Tibial artery (tissue), 4 donors: Measurements from ENCODE around the gene COG1.
A peak's percentile ranks its signal among the peaks of the same experiment; 100 is the strongest.

Source experiments
- DNase-seq, 2 donors: peaks; one replicate each; pipeline ENCODE4 v3.0.0-alpha.2; 2019
- H3K27ac ChIP-seq, 2 donors: fragments of 200-600 bp; sonication (generic) in 1 of 2; 1 replicate in 1 of 2; 2 replicates in 1 of 2; pipeline ENCODE4 v1.5.1; 2018 to 2019; ENCODE audit warnings: mild to moderate bottlenecking in 1 of 2
- H3K27me3 ChIP-seq, 2 donors: fragments of 200-600 bp; sonication (generic) in 1 of 2; one replicate each; pipeline versions ENCODE4 v1.5.1 to v1.6.0; 2016 to 2019
- H3K36me3 ChIP-seq, 3 donors: fragments of 200-600 bp; sonication (generic) in 2 of 3; one replicate each; pipeline ENCODE4 v1.5.1; 2016 to 2019; ENCODE audit warnings: mild to moderate bottlenecking in 2 of 3
- H3K4me1 ChIP-seq, 4 donors: fragments of 200-600 bp; sonication (generic) in 2 of 4; 1 replicate in 3 of 4; 2 replicates in 1 of 4; pipeline ENCODE4 v1.5.1; 2016 to 2019
- H3K4me3 ChIP-seq, 2 donors: fragments of 200-600 bp; sonication (generic) in 1 of 2; 1 replicate in 1 of 2; 2 replicates in 1 of 2; pipeline ENCODE4 v1.5.1; 2018 to 2019; ENCODE audit warnings: mild to moderate bottlenecking in 2 of 2
- H3K9me3 ChIP-seq, 3 donors: fragments of 200-600 bp; sonication (generic) in 1 of 3; one replicate each; pipeline ENCODE4 v1.5.1; 2016 to 2019
- CTCF ChIP-seq, 2 experiments: fragments of 200-600 bp in 1 of 2; fragments of 450-650 bp in 1 of 2; IDR thresholded peaks; one replicate each; pipeline ENCODE4 v1.5.1; 2017 to 2019; ENCODE audit warnings: antibody characterized with exemption in 2 of 2, mild to moderate bottlenecking in 1 of 2, moderate library complexity in 1 of 2
- intact Hi-C: fragments of 100-400 bp; cut with DNase I; formaldehyde crosslinking; loops from one replicate; pipeline ENCODE4 v1.15.0; 2023; ENCODE audit warnings: low total_unique reads

The COG1 gene

GRCh38 chr17:73168667-73169066 lies 24.2 kb upstream of the COG1 start:
- no peak for DNase-seq
- Histone ChIP-seq H3K27me3 (peaks cover 0 to 41% of the 10 kb centered on the region in 2 donors), H3K9me3 (no peaks in the 10 kb centered on the region), H3K4me1 (peaks cover 0 to 30% (median 24%) of the 10 kb centered on the region in 4 donors), H3K4me3 (no peak overlapping the region), H3K36me3 (no peaks in the 10 kb centered on the region), H3K27ac (no peak overlapping the region)
- intact Hi-C loops: no loop called here
- TF ChIP-seq CTCF (IDR thresholded peaks at IDR 0.05): no peak

- H3K27ac ChIP-seq: no peak overlapping the region
- H3K27me3 ChIP-seq: peaks cover 0 to 25% of the 10 kb centered on the region in 2 donors
- H3K4me3 ChIP-seq: no peak overlapping the region
- peaks cover 0 to 16% (median 11%) of the 10 kb centered on the region in 4 donors for H3K4me1 ChIP-seq
- H3K9me3 ChIP-seq: no peaks in the 10 kb centered on the region
- H3K36me3 ChIP-seq: no peaks in the 10 kb centered on the region
- no peak for DNase-seq
- TF ChIP-seq CTCF (IDR thresholded peaks at IDR 0.05): no peak
- intact Hi-C loops: no loop called here
Observed at GRCh38 chr17:73170324-73170723, 22.5 kb upstream of the COG1 start.

DNA sequence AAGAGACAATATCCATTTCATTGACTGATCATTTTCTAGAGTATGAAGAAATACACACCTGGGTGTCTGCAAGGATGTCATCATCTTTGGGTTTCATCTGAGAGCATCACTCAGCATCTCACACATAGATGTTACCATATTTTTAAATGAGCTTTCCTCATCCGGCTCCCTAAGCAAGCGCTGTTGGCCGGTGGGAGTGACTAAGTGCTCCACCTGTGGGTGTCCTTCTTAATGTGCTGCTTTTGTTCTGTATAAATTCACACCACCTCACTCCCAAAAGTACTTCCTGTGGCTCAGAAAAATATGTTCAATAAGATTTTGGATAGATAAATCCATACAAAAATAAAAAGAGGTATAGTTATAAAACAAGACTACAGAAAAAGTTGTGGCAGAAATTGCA lies 20.6 kb upstream of the COG1 start:
- peaks cover 0 to 10% of the 10 kb centered on the region in 2 donors for H3K27me3 ChIP-seq
- no peak overlapping the region for H3K4me3 ChIP-seq
- no peaks in the 10 kb centered on the region for H3K4me1 ChIP-seq
- H3K27ac ChIP-seq: no peak overlapping the region
- intact Hi-C loops: no loop called here
- DNase-seq: no peak
- no peak for TF ChIP-seq CTCF (IDR thresholded peaks at IDR 0.05)
- no peaks in the 10 kb centered on the region for H3K9me3 ChIP-seq
- H3K36me3 ChIP-seq: no peaks in the 10 kb centered on the region

DNA sequence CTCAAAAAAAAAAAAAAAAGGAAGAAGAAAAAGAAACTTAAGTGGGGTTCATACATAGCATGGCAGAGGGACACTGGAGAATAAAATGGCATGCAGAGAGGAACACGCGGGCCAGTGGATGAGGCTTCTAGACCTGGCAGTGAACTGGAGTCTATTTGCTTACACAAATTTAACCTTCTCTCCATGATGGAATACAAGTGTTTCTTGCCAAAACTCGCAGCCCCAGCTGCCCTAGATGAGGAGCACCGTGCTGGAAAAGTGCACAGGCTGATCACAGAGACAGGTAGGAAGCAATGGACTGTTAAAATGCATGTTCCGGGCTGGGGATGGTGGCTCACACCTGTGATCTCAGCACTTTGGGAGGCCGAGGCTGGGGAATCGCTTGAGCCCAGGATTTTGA lies 18.7 kb upstream of the COG1 start:
- Histone ChIP-seq H3K4me3 (no peak overlapping the region), H3K27me3 (peaks cover 0 to 4% of the 10 kb centered on the region in 2 donors), H3K4me1 (no peaks in the 10 kb centered on the region), H3K36me3 (no peaks in the 10 kb centered on the region), H3K27ac (no peak overlapping the region), H3K9me3 (no peaks in the 10 kb centered on the region)
- intact Hi-C loops: no loop called here
- DNase-seq: peak in 1 of 2 donors; percentile 33
- TF ChIP-seq CTCF (IDR thresholded peaks at IDR 0.05): no peak

DNA sequence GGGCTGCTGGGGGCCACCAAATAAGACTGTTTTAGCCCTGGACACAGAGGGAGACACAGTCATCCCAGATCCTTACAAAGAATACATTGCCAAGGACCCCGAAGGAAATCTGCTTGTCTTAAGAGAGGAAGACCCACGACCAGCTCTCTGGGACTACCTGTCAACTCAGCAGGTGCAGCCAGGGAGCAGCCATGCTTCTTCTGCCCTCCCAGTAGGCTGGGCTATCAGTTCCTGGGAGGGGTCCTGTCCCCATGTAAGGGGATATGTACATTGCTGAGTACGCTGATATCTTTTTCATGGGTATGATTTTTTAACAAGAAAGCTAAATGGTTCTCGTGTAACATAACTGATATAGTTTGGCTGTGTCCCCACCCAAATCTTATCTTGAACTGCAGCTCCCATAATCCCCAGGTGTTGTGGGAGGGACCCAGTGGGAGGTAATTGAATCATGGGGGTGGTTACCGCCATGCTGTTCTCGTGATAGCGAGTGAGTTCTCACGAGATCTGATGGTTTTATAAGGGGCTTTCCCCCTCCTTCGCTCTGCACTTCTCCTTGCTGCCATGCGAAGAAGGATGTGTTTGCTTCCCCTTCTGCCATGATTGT lies 16.8 kb upstream of the COG1 start:
- no peaks in the 10 kb centered on the region for H3K27me3 ChIP-seq
- H3K4me3 ChIP-seq: no peak overlapping the region
- H3K36me3 ChIP-seq: no peaks in the 10 kb centered on the region
- intact Hi-C loops: no loop called here
- H3K9me3 ChIP-seq: no peaks in the 10 kb centered on the region
- H3K27ac ChIP-seq: no peak overlapping the region
- H3K4me1 ChIP-seq: no peaks in the 10 kb centered on the region
- no peak for TF ChIP-seq CTCF (IDR thresholded peaks at IDR 0.05)
- DNase-seq: peak in 1 of 2 donors; percentile 27

DNA sequence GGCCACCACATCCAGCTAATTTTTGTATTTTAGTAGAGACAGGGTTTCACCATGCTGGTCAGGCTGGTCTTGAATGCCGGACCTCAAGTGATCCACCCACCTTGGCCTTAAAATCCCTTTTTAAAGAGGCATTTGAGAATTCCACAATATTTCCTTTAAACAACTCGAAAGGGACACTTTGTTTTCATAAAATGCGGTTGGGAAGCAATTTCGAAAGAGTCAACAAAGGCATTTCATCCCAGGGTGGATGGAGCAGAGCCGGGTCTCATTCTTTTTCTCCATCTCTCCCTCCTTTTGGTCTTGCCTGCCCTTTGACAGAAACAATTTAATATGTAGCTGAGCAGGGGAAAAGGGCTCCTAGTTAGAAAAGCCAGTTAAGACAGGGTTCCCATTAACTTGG lies 13.5 kb upstream of the COG1 start:
- intact Hi-C loops: no loop called here
- H3K27me3 ChIP-seq: no peaks in the 10 kb centered on the region
- no peaks in the 10 kb centered on the region for H3K4me1 ChIP-seq
- H3K4me3 ChIP-seq: no peak overlapping the region
- no peaks in the 10 kb centered on the region for H3K9me3 ChIP-seq
- no peak overlapping the region for H3K27ac ChIP-seq
- no peak for TF ChIP-seq CTCF (IDR thresholded peaks at IDR 0.05)
- no peak for DNase-seq
- H3K36me3 ChIP-seq: no peaks in the 10 kb centered on the region
